OCI-LY3 (cell line): ENCODE data around the gene SRP14.
"Not testable (repeated sequence)": the region's sequence is repeated elsewhere in the genome, so short reads cannot be mapped to it uniquely, and the experiment has no call there.

Experiments
- CTCF ChIP-seq: fragments of 200-600, 300-600 bp; sonication (generic); IDR thresholded peaks from 2 replicates; pipeline ENCODE4 v1.5.1; 2014; ENCODE audit warnings: antibody characterized with exemption, low read length, low read depth
- EZH2phosphoT487 ChIP-seq: fragments of 200-600 bp; shearing (Covaris generic); IDR thresholded peaks from 2 replicates; pipeline ENCODE4 v1.6.1; 2018; ENCODE audit warnings: antibody characterized with exemption, mixed run types, low read depth

DNA sequence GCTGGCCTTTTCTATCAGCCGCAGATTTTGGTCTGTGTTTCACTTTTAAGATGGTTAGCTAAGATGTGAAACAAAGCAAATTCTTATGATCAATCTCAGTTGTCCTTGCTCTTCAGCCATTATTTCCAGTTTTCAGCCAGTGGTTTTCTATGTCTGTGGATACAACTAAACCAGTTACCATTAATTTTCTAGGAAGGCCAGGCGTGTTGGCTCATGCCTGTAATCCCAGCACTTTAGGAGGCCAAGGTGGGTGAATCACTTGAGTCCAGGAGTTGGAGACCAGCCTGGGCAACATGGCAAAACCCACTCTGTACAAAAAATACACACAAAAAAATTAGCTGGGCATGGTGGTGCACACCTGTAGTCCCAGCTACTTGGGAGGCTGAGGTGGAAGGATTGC is 42.8 kb downstream of the SRP14 start:
- not testable (repeated sequence) for TF ChIP-seq CTCF, EZH2phosphoT487
